Testis (tissue), 2 donors: ENCODE data around the gene EVI5.

Experiments used
- POLR2A ChIP-seq: fragments of 450-650 bp; IDR thresholded peaks from one replicate; pipeline ENCODE4 v1.6.1; 2017; ENCODE audit warnings: antibody characterized with exemption, mild to moderate bottlenecking, moderate library complexity
- TF ChIP-seq, protein P1 (sequence below), 3 experiments: fragments of 450-650 bp in 2 of 3; fragments of 200-600 bp in 1 of 3; sonication (generic) in 1 of 3; IDR thresholded peaks; one replicate each; pipeline ENCODE4 v1.5.1; 2016 to 2019; ENCODE audit warnings: antibody characterized with exemption in 3 of 3, mild to moderate bottlenecking in 2 of 3, moderate library complexity in 1 of 3

DNA sequence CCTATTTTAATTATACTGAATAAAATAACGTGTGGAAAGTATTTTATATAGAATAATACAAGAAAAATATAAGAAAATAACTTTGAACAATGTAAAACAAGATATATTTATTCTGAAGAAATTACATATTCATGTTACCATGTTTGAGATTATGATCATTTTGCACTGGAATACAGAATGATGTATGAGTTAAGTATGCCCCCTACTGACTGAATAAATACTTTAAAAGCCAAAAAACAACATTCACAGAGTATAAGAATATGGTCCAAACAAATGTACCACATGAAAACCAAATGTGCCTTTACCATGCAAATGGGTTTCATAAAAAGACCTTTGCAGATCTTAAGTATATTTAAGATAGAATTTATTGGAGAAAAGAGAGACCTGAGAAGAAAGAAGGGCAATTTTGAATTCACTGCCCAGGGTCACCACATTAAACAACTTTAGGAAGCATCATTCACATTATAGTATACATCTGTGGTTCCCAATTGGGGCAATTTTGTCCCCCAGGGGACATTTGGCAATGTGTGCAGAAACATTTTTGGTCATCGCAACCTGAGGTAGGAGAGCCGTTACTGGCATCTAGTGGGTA lies 161.6 kb downstream of the EVI5 start:
- no peak for TF ChIP-seq POLR2A
- TF ChIP-seq, protein P1, sequence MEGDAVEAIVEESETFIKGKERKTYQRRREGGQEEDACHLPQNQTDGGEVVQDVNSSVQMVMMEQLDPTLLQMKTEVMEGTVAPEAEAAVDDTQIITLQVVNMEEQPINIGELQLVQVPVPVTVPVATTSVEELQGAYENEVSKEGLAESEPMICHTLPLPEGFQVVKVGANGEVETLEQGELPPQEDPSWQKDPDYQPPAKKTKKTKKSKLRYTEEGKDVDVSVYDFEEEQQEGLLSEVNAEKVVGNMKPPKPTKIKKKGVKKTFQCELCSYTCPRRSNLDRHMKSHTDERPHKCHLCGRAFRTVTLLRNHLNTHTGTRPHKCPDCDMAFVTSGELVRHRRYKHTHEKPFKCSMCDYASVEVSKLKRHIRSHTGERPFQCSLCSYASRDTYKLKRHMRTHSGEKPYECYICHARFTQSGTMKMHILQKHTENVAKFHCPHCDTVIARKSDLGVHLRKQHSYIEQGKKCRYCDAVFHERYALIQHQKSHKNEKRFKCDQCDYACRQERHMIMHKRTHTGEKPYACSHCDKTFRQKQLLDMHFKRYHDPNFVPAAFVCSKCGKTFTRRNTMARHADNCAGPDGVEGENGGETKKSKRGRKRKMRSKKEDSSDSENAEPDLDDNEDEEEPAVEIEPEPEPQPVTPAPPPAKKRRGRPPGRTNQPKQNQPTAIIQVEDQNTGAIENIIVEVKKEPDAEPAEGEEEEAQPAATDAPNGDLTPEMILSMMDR (IDR thresholded peaks at IDR 0.05) = no peak
